ENCODE data around the gene S100A7A. TPM values are rescaled to one million over a fixed set of nuclear protein-coding genes. Genes with fewer than 3 reads are reported as not detected.
"Not testable (repeated sequence)": the region's sequence is repeated elsewhere in the genome, so short reads cannot be mapped to it uniquely, and the experiment has no call there.

S100A7A gene
- polyA plus RNA-seq, 2 donors, result 0.02 to 1.3 TPM

GRCh38 chr1:153401461-153401860, 14.9 kb upstream of the S100A7A start:
- Histone ChIP-seq H3K36me3 (ENCODE audit: control insufficient read depth in 2 of 2, insufficient read depth in 2 of 2, low read length in 1 of 2) (no peaks in the 10 kb centered on the region), H3K9me3 (ENCODE audit: control insufficient read depth in 2 of 2, insufficient read depth in 1 of 2, low read depth in 1 of 2, low read length in 1 of 2) (peaks cover 0 to 4% of the 10 kb centered on the region in 2 donors), H3K4me1 (ENCODE audit: control insufficient read depth in 2 of 2, insufficient read depth in 2 of 2, low read length in 1 of 2) (no peaks in the 10 kb centered on the region), H3K27ac (ENCODE audit: low read depth in 2 of 2, low read length in 1 of 2) (no peak overlapping the region), H3K27me3 (ENCODE audit: control insufficient read depth in 1 of 2, insufficient read depth in 2 of 2, low read length in 2 of 2) (no peaks in the 10 kb centered on the region), H3K4me3 (ENCODE audit: low read depth in 1 of 2, low read length in 2 of 2) (no peak overlapping the region)
- WGBS, 2 donors, result 88% methylated on average over 9 of the region's 9 CpGs

- H3K36me3 ChIP-seq (ENCODE audit: control insufficient read depth in 2 of 2, insufficient read depth in 2 of 2, low read length in 1 of 2), result no peaks in the 10 kb centered on the region
- WGBS, 2 donors, result 55 to 63% methylated on average over 2 of the region's 2 CpGs
- peaks cover 0 to under 1% of the 10 kb centered on the region in 2 donors for H3K4me1 ChIP-seq (ENCODE audit: control insufficient read depth in 2 of 2, insufficient read depth in 2 of 2, low read length in 1 of 2)
- no peak overlapping the region for H3K27ac ChIP-seq (ENCODE audit: low read depth in 2 of 2, low read length in 1 of 2)
- H3K9me3 ChIP-seq (ENCODE audit: control insufficient read depth in 2 of 2, insufficient read depth in 1 of 2, low read depth in 1 of 2, low read length in 1 of 2), result peaks cover 0 to 3% of the 10 kb centered on the region in 2 donors
- H3K4me3 ChIP-seq (ENCODE audit: low read depth in 1 of 2, low read length in 2 of 2), result no peak overlapping the region
- H3K27me3 ChIP-seq (ENCODE audit: control insufficient read depth in 1 of 2, insufficient read depth in 2 of 2, low read length in 2 of 2), result no peaks in the 10 kb centered on the region
Observed at GRCh38 chr1:153402226-153402625, 14.1 kb upstream of the S100A7A start.

- Histone ChIP-seq H3K27me3 (ENCODE audit: control insufficient read depth in 1 of 2, insufficient read depth in 2 of 2, low read length in 2 of 2) (no peaks in the 10 kb centered on the region), H3K36me3 (ENCODE audit: control insufficient read depth in 2 of 2, insufficient read depth in 2 of 2, low read length in 1 of 2) (no peaks in the 10 kb centered on the region), H3K4me3 (ENCODE audit: low read depth in 1 of 2, low read length in 2 of 2) (no peak overlapping the region), H3K4me1 (ENCODE audit: control insufficient read depth in 2 of 2, insufficient read depth in 2 of 2, low read length in 1 of 2) (peaks cover 0 to 4% of the 10 kb centered on the region in 2 donors), H3K27ac (ENCODE audit: low read depth in 2 of 2, low read length in 1 of 2) (no peak overlapping the region), H3K9me3 (ENCODE audit: control insufficient read depth in 2 of 2, insufficient read depth in 1 of 2, low read depth in 1 of 2, low read length in 1 of 2) (peaks cover 0 to 3% of the 10 kb centered on the region in 2 donors)
- WGBS, 2 donors, result 85 to 87% methylated on average over 11 of the region's 11 CpGs
Observed at GRCh38 chr1:153403421-153404085, 12.8 kb upstream of the S100A7A start.

DNA sequence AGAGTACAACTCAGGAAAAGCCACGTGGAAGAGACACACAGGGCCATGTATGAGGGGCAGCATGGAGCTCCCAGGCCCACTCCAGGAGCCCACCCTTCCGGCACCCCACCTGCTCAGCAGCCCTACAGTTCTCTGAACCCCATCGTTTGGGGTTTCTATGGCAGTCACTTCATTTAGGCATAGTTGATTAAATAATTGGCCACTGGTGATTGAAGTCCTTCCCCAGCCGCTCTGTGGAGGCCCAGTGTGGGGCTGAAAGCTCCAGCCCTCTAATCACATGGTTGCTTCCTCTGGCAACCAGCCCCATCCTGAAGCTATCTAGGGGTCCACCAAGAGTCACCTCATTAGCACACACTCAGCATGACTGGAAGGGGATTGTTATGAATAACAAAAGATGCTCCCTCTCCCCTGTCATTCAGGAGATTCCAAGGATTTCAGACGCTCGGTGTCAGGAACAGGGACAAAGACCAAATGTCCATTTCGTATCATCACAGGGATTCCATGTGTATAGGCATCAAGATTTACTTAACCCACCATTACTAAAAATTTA, 12.2 kb upstream of the S100A7A start:
- H3K27ac ChIP-seq (ENCODE audit: low read depth in 2 of 2, low read length in 1 of 2), result no peak overlapping the region
- 71 to 79% methylated on average over 7 of the region's 7 CpGs for WGBS, 2 donors
- peaks cover 0 to 3% of the 10 kb centered on the region in 2 donors for H3K9me3 ChIP-seq (ENCODE audit: control insufficient read depth in 2 of 2, insufficient read depth in 1 of 2, low read depth in 1 of 2, low read length in 1 of 2)
- H3K36me3 ChIP-seq (ENCODE audit: control insufficient read depth in 2 of 2, insufficient read depth in 2 of 2, low read length in 1 of 2), result no peaks in the 10 kb centered on the region
- H3K4me3 ChIP-seq (ENCODE audit: low read depth in 1 of 2, low read length in 2 of 2), result no peak overlapping the region
- no peaks in the 10 kb centered on the region for H3K27me3 ChIP-seq (ENCODE audit: control insufficient read depth in 1 of 2, insufficient read depth in 2 of 2, low read length in 2 of 2)
- H3K4me1 ChIP-seq (ENCODE audit: control insufficient read depth in 2 of 2, insufficient read depth in 2 of 2, low read length in 1 of 2), result peaks cover 0 to 4% of the 10 kb centered on the region in 2 donors

GRCh38 chr1:153404768-153405167, 11.6 kb upstream of the S100A7A start:
- H3K4me3 ChIP-seq (ENCODE audit: low read depth in 1 of 2, low read length in 2 of 2), result no peak overlapping the region
- H3K9me3 ChIP-seq (ENCODE audit: control insufficient read depth in 2 of 2, insufficient read depth in 1 of 2, low read depth in 1 of 2, low read length in 1 of 2), result peaks cover 0 to 3% of the 10 kb centered on the region in 2 donors
- 38% methylated on average over 15 of the region's 15 CpGs for WGBS, 2 donors
- H3K4me1 ChIP-seq (ENCODE audit: control insufficient read depth in 2 of 2, insufficient read depth in 2 of 2, low read length in 1 of 2), result peaks cover 0 to 4% of the 10 kb centered on the region in 2 donors
- H3K27ac ChIP-seq (ENCODE audit: low read depth in 2 of 2, low read length in 1 of 2), result no peak overlapping the region
- no peaks in the 10 kb centered on the region for H3K36me3 ChIP-seq (ENCODE audit: control insufficient read depth in 2 of 2, insufficient read depth in 2 of 2, low read length in 1 of 2)
- no peaks in the 10 kb centered on the region for H3K27me3 ChIP-seq (ENCODE audit: control insufficient read depth in 1 of 2, insufficient read depth in 2 of 2, low read length in 2 of 2)

DNA sequence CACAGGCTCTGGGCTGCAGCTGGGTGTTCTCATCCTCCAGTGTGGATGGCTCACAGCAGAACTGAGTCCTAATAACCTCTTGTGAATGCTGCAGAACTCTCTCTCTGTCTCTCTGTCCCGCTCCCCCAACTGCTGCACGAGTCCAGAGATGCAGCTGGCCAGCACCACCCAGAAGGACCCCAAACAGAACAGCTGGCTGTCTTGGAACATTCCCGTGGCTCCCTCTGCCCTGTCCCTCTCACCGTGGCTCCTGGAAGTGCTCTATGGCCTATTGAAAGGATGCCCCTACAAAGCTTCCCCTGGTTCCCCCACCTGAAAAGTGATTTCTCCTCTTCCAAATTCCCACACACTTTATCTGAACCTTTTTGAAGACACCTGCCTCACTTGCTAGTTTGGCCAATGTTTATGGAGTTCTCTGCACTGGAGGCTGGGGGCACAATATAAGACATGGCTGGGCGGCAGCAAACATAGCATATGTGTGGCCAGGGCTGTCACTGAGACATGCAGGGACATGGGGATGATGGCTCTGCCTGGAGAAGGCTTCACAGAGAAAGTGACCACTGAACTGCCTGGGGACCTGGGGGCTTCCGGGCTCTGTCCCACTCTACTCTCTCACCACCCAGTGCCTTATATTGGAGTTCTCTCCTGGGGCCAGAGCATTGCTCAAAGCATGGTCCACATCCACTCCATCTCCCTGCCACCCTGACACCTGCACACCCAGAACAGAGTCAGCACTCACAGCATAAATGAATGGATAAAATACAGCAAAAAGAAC, 10.3 kb upstream of the S100A7A start:
- H3K27ac ChIP-seq (ENCODE audit: low read depth in 2 of 2, low read length in 1 of 2); H3K4me1 ChIP-seq (ENCODE audit: control insufficient read depth in 2 of 2, insufficient read depth in 2 of 2, low read length in 1 of 2); H3K36me3 ChIP-seq (ENCODE audit: control insufficient read depth in 2 of 2, insufficient read depth in 2 of 2, low read length in 1 of 2); H3K9me3 ChIP-seq (ENCODE audit: control insufficient read depth in 2 of 2, insufficient read depth in 1 of 2, low read depth in 1 of 2, low read length in 1 of 2); H3K4me3 ChIP-seq (ENCODE audit: low read depth in 1 of 2, low read length in 2 of 2); H3K27me3 ChIP-seq (ENCODE audit: control insufficient read depth in 1 of 2, insufficient read depth in 2 of 2, low read length in 2 of 2): not testable (repeated sequence)
- 79 to 85% methylated on average over 6 of the region's 6 CpGs for WGBS, 2 donors

- not testable (repeated sequence) for H3K27me3 ChIP-seq (ENCODE audit: control insufficient read depth in 1 of 2, insufficient read depth in 2 of 2, low read length in 2 of 2); H3K27ac ChIP-seq (ENCODE audit: low read depth in 2 of 2, low read length in 1 of 2); H3K9me3 ChIP-seq (ENCODE audit: control insufficient read depth in 2 of 2, insufficient read depth in 1 of 2, low read depth in 1 of 2, low read length in 1 of 2); H3K36me3 ChIP-seq (ENCODE audit: control insufficient read depth in 2 of 2, insufficient read depth in 2 of 2, low read length in 1 of 2); H3K4me3 ChIP-seq (ENCODE audit: low read depth in 1 of 2, low read length in 2 of 2); H3K4me1 ChIP-seq (ENCODE audit: control insufficient read depth in 2 of 2, insufficient read depth in 2 of 2, low read length in 1 of 2)
- WGBS, 2 donors, result 56 to 61% methylated on average over 11 of the region's 11 CpGs
Observed at GRCh38 chr1:153407274-153407673, 9.0 kb upstream of the S100A7A start.

GRCh38 chr1:153413961-153414360, 2.4 kb upstream of the S100A7A start:
- not testable (repeated sequence) for H3K4me3 ChIP-seq (ENCODE audit: low read depth in 1 of 2, low read length in 2 of 2); H3K27ac ChIP-seq (ENCODE audit: low read depth in 2 of 2, low read length in 1 of 2); H3K9me3 ChIP-seq (ENCODE audit: control insufficient read depth in 2 of 2, insufficient read depth in 1 of 2, low read depth in 1 of 2, low read length in 1 of 2); H3K4me1 ChIP-seq (ENCODE audit: control insufficient read depth in 2 of 2, insufficient read depth in 2 of 2, low read length in 1 of 2); H3K36me3 ChIP-seq (ENCODE audit: control insufficient read depth in 2 of 2, insufficient read depth in 2 of 2, low read length in 1 of 2); H3K27me3 ChIP-seq (ENCODE audit: control insufficient read depth in 1 of 2, insufficient read depth in 2 of 2, low read length in 2 of 2)

DNA sequence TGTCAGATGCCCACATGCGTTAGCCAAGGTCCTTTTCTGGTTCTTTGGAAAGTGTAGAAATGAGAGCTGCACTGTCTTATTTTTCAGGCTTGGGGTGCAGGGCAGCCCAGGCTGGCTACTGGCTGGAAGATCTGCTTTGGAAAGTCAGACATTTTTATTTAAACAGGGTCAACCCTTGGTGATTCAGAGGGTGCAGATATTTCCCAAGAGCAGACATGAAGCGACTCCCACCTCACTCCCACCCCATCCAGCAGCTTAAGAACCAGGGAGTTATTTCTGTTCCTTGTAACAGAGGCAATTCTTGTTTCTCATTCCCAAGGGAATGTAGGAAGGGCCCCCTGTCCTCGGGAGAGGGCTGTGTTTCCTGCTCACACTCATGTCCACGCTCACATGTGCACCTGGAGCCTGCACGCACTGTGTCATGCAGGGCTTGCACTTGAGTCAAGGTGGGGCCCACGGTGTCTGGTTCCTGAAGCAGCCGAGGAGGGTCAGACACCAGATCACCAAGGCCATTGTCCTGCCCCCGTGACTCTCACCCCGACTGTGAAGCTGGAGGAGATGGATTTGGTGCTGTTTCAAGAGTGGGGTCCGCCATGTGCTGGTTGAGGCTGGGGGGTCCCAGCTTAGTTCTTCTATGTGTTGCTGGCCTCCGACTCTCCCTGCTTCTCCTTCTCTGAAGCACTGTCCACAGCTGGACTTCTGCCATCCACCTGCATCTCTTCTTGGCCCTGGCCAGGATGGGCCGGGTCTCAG, 992 bp downstream of the S100A7A start:
- no peaks in the 10 kb centered on the region for H3K36me3 ChIP-seq (ENCODE audit: control insufficient read depth in 2 of 2, insufficient read depth in 2 of 2, low read length in 1 of 2)
- H3K27me3 ChIP-seq (ENCODE audit: control insufficient read depth in 1 of 2, insufficient read depth in 2 of 2, low read length in 2 of 2), result no peaks in the 10 kb centered on the region
- WGBS, 2 donors, result 78 to 82% methylated on average over 12 of the region's 12 CpGs
- peaks cover 0 to 2% of the 10 kb centered on the region in 2 donors for H3K9me3 ChIP-seq (ENCODE audit: control insufficient read depth in 2 of 2, insufficient read depth in 1 of 2, low read depth in 1 of 2, low read length in 1 of 2)
- H3K27ac ChIP-seq (ENCODE audit: low read depth in 2 of 2, low read length in 1 of 2), result no peak overlapping the region
- H3K4me3 ChIP-seq (ENCODE audit: low read depth in 1 of 2, low read length in 2 of 2), result no peak overlapping the region
- no peaks in the 10 kb centered on the region for H3K4me1 ChIP-seq (ENCODE audit: control insufficient read depth in 2 of 2, insufficient read depth in 2 of 2, low read length in 1 of 2)

Data from esophagus (tissue), 2 donors.